Liver (tissue), 9 donors: Measurements from ENCODE around the gene NALF2. TPM values are rescaled to one million over a fixed set of nuclear protein-coding genes. Genes with fewer than 3 reads are reported as not detected.

Source experiments
- DNase-seq: peaks from one replicate; pipeline ENCODE4 v3.0.0-alpha.2; 2017; ENCODE audit warnings: low spot score
- H3K27ac ChIP-seq, 2 donors: one replicate each; pipeline ENCODE4 v1.7.0; 2013; ENCODE audit warnings: inconsistent platforms in 2 of 2, low read length in 2 of 2, control low read depth in 1 of 2, low read depth in 1 of 2, mild to moderate bottlenecking in 1 of 2
- H3K27me3 ChIP-seq, 4 donors: one replicate each; pipeline versions ENCODE4 v1.6.1 to v1.7.0; 2013; ENCODE audit warnings: low read length in 3 of 4, inconsistent platforms in 1 of 4, mild to moderate bottlenecking in 1 of 4, moderate library complexity in 1 of 4; ENCODE audit not compliant: control insufficient read depth in 4 of 4, insufficient read depth in 4 of 4
- H3K36me3 ChIP-seq, 4 donors: one replicate each; pipeline versions ENCODE4 v1.6.1 to v1.7.0; 2013; ENCODE audit warnings: low read length in 3 of 4, mild to moderate bottlenecking in 3 of 4, low read depth in 1 of 4, moderate library complexity in 1 of 4; ENCODE audit not compliant: control insufficient read depth in 4 of 4, insufficient read depth in 3 of 4
- H3K4me1 ChIP-seq, 4 donors: one replicate each; pipeline versions ENCODE4 v1.6.1 to v1.7.0; 2013; ENCODE audit warnings: low read length in 3 of 4, mild to moderate bottlenecking in 3 of 4, moderate library complexity in 1 of 4; ENCODE audit not compliant: control insufficient read depth in 4 of 4, insufficient read depth in 4 of 4
- H3K4me3 ChIP-seq, 3 donors: one replicate each; pipeline versions ENCODE4 v1.6.1 to v1.7.0; 2013; ENCODE audit warnings: low read length in 3 of 3, control low read depth in 1 of 3, low read depth in 1 of 3, mild to moderate bottlenecking in 1 of 3
- H3K9ac ChIP-seq, 2 donors: one replicate each; pipeline ENCODE4 v1.7.0; 2013; ENCODE audit warnings: low read length in 2 of 2, mild to moderate bottlenecking in 2 of 2, moderate library complexity in 2 of 2, control low read depth in 1 of 2, low read depth in 1 of 2
- H3K9me3 ChIP-seq, 4 donors: one replicate each; pipeline versions ENCODE4 v1.6.1 to v1.7.0; 2013; ENCODE audit warnings: low read length in 3 of 4; ENCODE audit not compliant: control insufficient read depth in 4 of 4
- ATF3 ChIP-seq: IDR thresholded peaks from 2 replicates; pipeline ENCODE4 v1.6.1; 2016; ENCODE audit warnings: antibody characterized with exemption
- EGR1 ChIP-seq, 2 donors: IDR thresholded peaks; 2 replicates each; pipeline ENCODE4 v1.6.1; 2016 to 2018; ENCODE audit warnings: antibody characterized with exemption in 2 of 2, low read depth in 2 of 2
- FOXA1 ChIP-seq: IDR thresholded peaks from 2 replicates; pipeline ENCODE4 v1.6.1; 2016; ENCODE audit warnings: antibody characterized with exemption
- FOXA2 ChIP-seq: IDR thresholded peaks from 2 replicates; pipeline ENCODE4 v1.6.1; 2016; ENCODE audit warnings: antibody characterized with exemption
- GABPA ChIP-seq, 2 donors: IDR thresholded peaks in 1 of 2; conservative IDR thresholded peaks in 1 of 2; 2 replicates each; pipeline ENCODE4 v1.6.1; 2016; ENCODE audit warnings: antibody characterized with exemption in 2 of 2, mild to moderate bottlenecking in 1 of 2, moderate library complexity in 1 of 2
- HNF4A ChIP-seq, 2 donors: conservative IDR thresholded peaks; 2 replicates each; pipeline ENCODE4 v1.6.1; 2016; ENCODE audit warnings: antibody characterized with exemption in 2 of 2, mild to moderate bottlenecking in 2 of 2
- HNF4G ChIP-seq: IDR thresholded peaks from 2 replicates; pipeline ENCODE4 v1.6.1; 2016; ENCODE audit warnings: antibody characterized with exemption
- JUND ChIP-seq, 2 donors: IDR thresholded peaks; 2 replicates each; pipeline ENCODE4 v1.6.1; 2016; ENCODE audit warnings: antibody characterized with exemption in 2 of 2
- MAX ChIP-seq: IDR thresholded peaks from 2 replicates; pipeline ENCODE4 v1.6.1; 2016; ENCODE audit warnings: antibody characterized with exemption
- NR2F2 ChIP-seq: IDR thresholded peaks from 2 replicates; pipeline ENCODE4 v1.6.1; 2016; ENCODE audit warnings: antibody characterized with exemption
- RAD21 ChIP-seq, 2 donors: IDR thresholded peaks; 2 replicates each; pipeline ENCODE4 v1.6.1; 2016; ENCODE audit warnings: antibody characterized with exemption in 2 of 2, mild to moderate bottlenecking in 2 of 2
- REST ChIP-seq: IDR thresholded peaks from 2 replicates; pipeline ENCODE4 v1.6.1; 2016; ENCODE audit warnings: antibody characterized with exemption, mild to moderate bottlenecking
- RXRA ChIP-seq, 2 donors: IDR thresholded peaks; 2 replicates each; pipeline ENCODE4 v1.6.1; 2017 to 2018; ENCODE audit warnings: antibody characterized with exemption in 2 of 2, mild to moderate bottlenecking in 1 of 2
- SP1 ChIP-seq: IDR thresholded peaks from 2 replicates; pipeline ENCODE4 v1.6.1; 2018; ENCODE audit warnings: antibody characterized with exemption, mild to moderate bottlenecking
- TAF1 ChIP-seq: conservative IDR thresholded peaks from 2 replicates; pipeline ENCODE4 v1.6.1; 2016; ENCODE audit warnings: antibody characterized with exemption, mild to moderate bottlenecking
- YY1 ChIP-seq: IDR thresholded peaks from 2 replicates; pipeline ENCODE4 v1.6.1; 2016; ENCODE audit warnings: antibody characterized with exemption, mild to moderate bottlenecking
- ZBTB33 ChIP-seq: IDR thresholded peaks from 2 replicates; pipeline ENCODE4 v1.6.1; 2016; ENCODE audit warnings: antibody characterized with exemption
- WGBS: extraction: QIAGEN DNeasy Blood & Tissue Kit; methylation state at CpG from one replicate; pipeline ENCODE4 v1.1.7; 2013; 5-methylcytosine and 5-hydroxymethylcytosine counted together
- polyA plus RNA-seq, 2 donors: library from polyadenylated mRNA; stranded (reverse) in 1 of 2; unstranded in 1 of 2; fragments of 200-250 nt in 1 of 2; fragments of >200 nt in 1 of 2; fragmentation: Nextera tagmentation in 1 of 2; extraction: Ambion mirVana in 1 of 2; gene quantifications; one replicate each; pipeline versions ENCODE4 v1.2.1 to v1.2.3, GENCODE V29; 2013 to 2015
- total RNA-seq, 2 donors: library from RNA; depleted of rRNA; stranded (reverse); fragments of >200 nt; gene quantifications; one replicate each; pipeline ENCODE4 v1.2.3, GENCODE V29; 2014
- TF ChIP-seq, protein P1 (sequence below): fragments of 150-350 bp; IDR thresholded peaks from 2 replicates; pipeline ENCODE4 v1.5.1; 2017; ENCODE audit warnings: improper control_type of control experiment, low read depth, low read length; ENCODE audit not compliant: missing input control
- donor health status: healthy.
- donor health status: healthy.
- donor health status: healthy.
- donor health status: healthy.
- donor health status: healthy.

NALF2 gene
- total and polyA plus RNA-seq, 4 donors = 0.08 to 0.18 TPM; not detected in 2

- Histone ChIP-seq H3K9me3 (no peaks in the 10 kb centered on the region), H3K27me3 (peaks cover 0 to 17% (median 0%) of the 10 kb centered on the region in 4 donors)
- no peak for DNase-seq
These were observed 10.4 kb upstream of the NALF2 start for GRCh38 chrX:69493766-69494165.

More at GRCh38 chrX:69493766-69494165, 10.4 kb upstream of the NALF2 start:
- WGBS = 89% methylated on average over 1 of the region's 1 CpG
- Histone ChIP-seq H3K4me1 (peaks cover 0 to 2% (median 0%) of the 10 kb centered on the region in 4 donors), H3K4me3 (no peak overlapping the region), H3K36me3 (no peaks in the 10 kb centered on the region), H3K9ac (no peak overlapping the region), H3K27ac (no peak overlapping the region)
- no peak for TF ChIP-seq ATF3
- no peak for TF ChIP-seq GABPA (IDR thresholded peaks at IDR 0.05 in 1 of 2, conservative IDR thresholded peaks at IDR 0.05 in 1 of 2)
- TF ChIP-seq RXRA (IDR thresholded peaks at IDR 0.05) = no peak
- no peak for TF ChIP-seq HNF4G
- no peak for TF ChIP-seq YY1
- no peak for TF ChIP-seq FOXA1
- no peak for TF ChIP-seq NR2F2
- no peak for TF ChIP-seq MAX
- TF ChIP-seq ZBTB33 = no peak
- no peak for TF ChIP-seq SP1
- TF ChIP-seq HNF4A (conservative IDR thresholded peaks at IDR 0.05) = no peak
- TF ChIP-seq JUND (IDR thresholded peaks at IDR 0.05) = no peak
- TF ChIP-seq RAD21 (IDR thresholded peaks at IDR 0.05) = no peak
- TF ChIP-seq TAF1 = no peak
- TF ChIP-seq FOXA2 = no peak
- TF ChIP-seq EGR1 (IDR thresholded peaks at IDR 0.05; ENCODE audit: low read depth in 2 of 2) = no peak
- no peak for TF ChIP-seq REST
- TF ChIP-seq, protein P1, sequence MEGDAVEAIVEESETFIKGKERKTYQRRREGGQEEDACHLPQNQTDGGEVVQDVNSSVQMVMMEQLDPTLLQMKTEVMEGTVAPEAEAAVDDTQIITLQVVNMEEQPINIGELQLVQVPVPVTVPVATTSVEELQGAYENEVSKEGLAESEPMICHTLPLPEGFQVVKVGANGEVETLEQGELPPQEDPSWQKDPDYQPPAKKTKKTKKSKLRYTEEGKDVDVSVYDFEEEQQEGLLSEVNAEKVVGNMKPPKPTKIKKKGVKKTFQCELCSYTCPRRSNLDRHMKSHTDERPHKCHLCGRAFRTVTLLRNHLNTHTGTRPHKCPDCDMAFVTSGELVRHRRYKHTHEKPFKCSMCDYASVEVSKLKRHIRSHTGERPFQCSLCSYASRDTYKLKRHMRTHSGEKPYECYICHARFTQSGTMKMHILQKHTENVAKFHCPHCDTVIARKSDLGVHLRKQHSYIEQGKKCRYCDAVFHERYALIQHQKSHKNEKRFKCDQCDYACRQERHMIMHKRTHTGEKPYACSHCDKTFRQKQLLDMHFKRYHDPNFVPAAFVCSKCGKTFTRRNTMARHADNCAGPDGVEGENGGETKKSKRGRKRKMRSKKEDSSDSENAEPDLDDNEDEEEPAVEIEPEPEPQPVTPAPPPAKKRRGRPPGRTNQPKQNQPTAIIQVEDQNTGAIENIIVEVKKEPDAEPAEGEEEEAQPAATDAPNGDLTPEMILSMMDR = no peak
